ENCODE results near the gene SCGB1C2.

GRCh38 chr17:177762-178161 lies 40.4 kb downstream of the SCGB1C2 start:
- TF ChIP-seq POLR2AphosphoS5 (IDR thresholded peaks at IDR 0.05; ENCODE audit: insufficient read depth in 1 of 2, low read depth in 1 of 2) (no peak), CTCF (IDR thresholded peaks at IDR 0.05) (no peak), POLR2A (IDR thresholded peaks at IDR 0.05) (no peak)
